ENCODE results near the gene DMWD.

The DMWD gene

GRCh38 chr19:45784096-45784495 is 8.5 kb downstream of the DMWD start:
- DNase-seq: no peak

- no peak for DNase-seq
These were observed 9.5 kb downstream of the DMWD start for GRCh38 chr19:45782820-45783785.

- DNase-seq: no peak
These were observed 10.4 kb downstream of the DMWD start, which contains the start of gene DMPK for GRCh38 chr19:45782162-45782691. DMPK (minus strand) TSS chr19:45782490; CDS start chr19:45782352, 138 bp downstream.

- DNase-seq: no peak
These were observed 11.2 kb downstream of the DMWD start for GRCh38 chr19:45781214-45782161.

GRCh38 chr19:45780448-45781213 is 12.0 kb downstream of the DMWD start:
- DNase-seq: no peak

GRCh38 chr19:45780146-45780447 is 12.5 kb downstream of the DMWD start:
- DNase-seq: no peak

- DNase-seq: peak; percentile 72
These were observed 13.2 kb downstream of the DMWD start for GRCh38 chr19:45779231-45780145.

- DNase-seq: no peak
These were observed 14.5 kb downstream of the DMWD start for GRCh38 chr19:45778010-45778661.

GRCh38 chr19:45777395-45777961 is 15.2 kb downstream of the DMWD start:
- no peak for DNase-seq

- no peak for DNase-seq
These were observed 17.9 kb downstream of the DMWD start for GRCh38 chr19:45774765-45775164.

GRCh38 chr19:45773384-45773783 is 19.3 kb downstream of the DMWD start:
- no peak for DNase-seq

- DNase-seq: no peak
These were observed 19.7 kb downstream of the DMWD start for GRCh38 chr19:45772912-45773311.

- no peak for DNase-seq
These were observed 20.4 kb downstream of the DMWD start for GRCh38 chr19:45772130-45772840.

GRCh38 chr19:45771311-45771933 is 21.2 kb downstream of the DMWD start:
- no peak for DNase-seq

GRCh38 chr19:45770192-45771101 is 22.2 kb downstream of the DMWD start:
- DNase-seq: peak; percentile 87

- DNase-seq: peak; percentile 47
These were observed 22.8 kb downstream of the DMWD start for GRCh38 chr19:45769821-45770191.

GRCh38 chr19:45768984-45769782 is 23.5 kb downstream of the DMWD start, which contains the start of gene SIX5:
SIX5 (minus strand) TSS chr19:45769252; CDS start chr19:45768844, 408 bp downstream.
- peak; percentile 89 for DNase-seq
